HFF-Myc (cell line): ENCODE data around the gene NLRP3.

ENCODE experiments used
- DNase-seq: peaks from one replicate; pipeline ENCODE4 v3.0.0-alpha.2; 2011; ENCODE audit warnings: low read depth; ENCODE audit errors: extremely low read depth
- H3K4me3 ChIP-seq: replicated peaks from 2 replicates; pipeline ENCODE4 v1.5.1; 2011; ENCODE audit warnings: low read depth, mild to moderate bottlenecking, control low read depth, low read length
- CTCF ChIP-seq: IDR thresholded peaks from 2 replicates; pipeline ENCODE4 v1.5.1; 2012; ENCODE audit warnings: mild to moderate bottlenecking, low read depth, low read length, control low read depth; ENCODE audit errors: missing control alignments

NLRP3 gene

GRCh38 chr1:247453997-247454396 is 38.0 kb downstream of the NLRP3 start:
- no peak for DNase-seq
- no peak for TF ChIP-seq CTCF
- H3K4me3 ChIP-seq, result no peak overlapping the region

DNA sequence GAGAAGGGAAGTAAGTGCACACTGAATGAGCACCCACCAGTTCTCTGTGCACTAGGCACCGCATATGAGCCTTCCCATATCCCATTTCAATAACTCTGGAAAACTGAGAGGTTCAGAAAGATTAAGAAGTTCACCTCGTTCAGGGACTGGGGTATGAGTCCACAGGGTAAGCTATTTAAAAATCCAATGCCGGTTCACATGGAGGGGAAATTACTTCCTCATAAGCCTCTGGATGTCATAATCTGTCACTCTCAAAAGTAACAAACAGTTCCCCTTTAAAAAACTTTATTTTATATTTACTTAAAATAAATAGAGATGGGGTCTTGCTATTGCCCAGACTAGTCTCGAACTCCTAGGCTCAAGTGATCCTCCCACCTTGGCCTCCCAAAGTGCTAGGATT is 40.0 kb downstream of the NLRP3 start:
- H3K4me3 ChIP-seq, result no peak overlapping the region
- TF ChIP-seq CTCF, result no peak
- DNase-seq, result no peak

GRCh38 chr1:247456914-247457639 is 41.1 kb downstream of the NLRP3 start:
- no peak for TF ChIP-seq CTCF
- no peak overlapping the region for H3K4me3 ChIP-seq
- no peak for DNase-seq

DNA sequence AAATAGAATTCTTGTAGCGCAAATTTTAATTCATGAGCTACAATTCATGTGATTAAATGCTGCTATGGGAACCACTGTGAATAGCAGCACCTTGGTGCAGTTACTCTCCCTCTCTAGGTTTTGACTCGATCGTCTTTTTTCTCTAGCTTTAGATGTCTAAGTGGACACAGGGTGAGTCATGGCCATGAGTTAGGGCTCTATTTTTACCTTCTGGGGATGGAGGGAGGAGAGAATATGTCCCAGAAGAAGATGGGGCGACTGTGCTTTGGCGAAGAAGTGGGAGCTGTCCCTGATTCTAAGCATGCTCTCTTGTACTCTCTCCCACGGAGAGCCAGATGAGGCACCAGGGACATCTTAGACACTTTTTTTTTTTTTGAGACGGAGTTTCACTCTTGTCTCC is 43.5 kb downstream of the NLRP3 start:
- no peak for DNase-seq

GRCh38 chr1:247465796-247466195 is 49.8 kb downstream of the NLRP3 start:
- no peak for DNase-seq
- no peak overlapping the region for H3K4me3 ChIP-seq
- TF ChIP-seq CTCF, result no peak

More for the DNA sequence above, 43.5 kb downstream of the NLRP3 start:
- TF ChIP-seq CTCF, result no peak
- H3K4me3 ChIP-seq, result no peak overlapping the region

- no peak overlapping the region for H3K4me3 ChIP-seq
- TF ChIP-seq CTCF, result no peak
- no peak for DNase-seq
These were observed 51.2 kb downstream of the NLRP3 start for GRCh38 chr1:247467129-247467528.
